ENCODE data around the gene AKR1D1.

Gene AKR1D1, protein sequence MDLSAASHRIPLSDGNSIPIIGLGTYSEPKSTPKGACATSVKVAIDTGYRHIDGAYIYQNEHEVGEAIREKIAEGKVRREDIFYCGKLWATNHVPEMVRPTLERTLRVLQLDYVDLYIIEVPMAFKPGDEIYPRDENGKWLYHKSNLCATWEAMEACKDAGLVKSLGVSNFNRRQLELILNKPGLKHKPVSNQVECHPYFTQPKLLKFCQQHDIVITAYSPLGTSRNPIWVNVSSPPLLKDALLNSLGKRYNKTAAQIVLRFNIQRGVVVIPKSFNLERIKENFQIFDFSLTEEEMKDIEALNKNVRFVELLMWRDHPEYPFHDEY

DNA sequence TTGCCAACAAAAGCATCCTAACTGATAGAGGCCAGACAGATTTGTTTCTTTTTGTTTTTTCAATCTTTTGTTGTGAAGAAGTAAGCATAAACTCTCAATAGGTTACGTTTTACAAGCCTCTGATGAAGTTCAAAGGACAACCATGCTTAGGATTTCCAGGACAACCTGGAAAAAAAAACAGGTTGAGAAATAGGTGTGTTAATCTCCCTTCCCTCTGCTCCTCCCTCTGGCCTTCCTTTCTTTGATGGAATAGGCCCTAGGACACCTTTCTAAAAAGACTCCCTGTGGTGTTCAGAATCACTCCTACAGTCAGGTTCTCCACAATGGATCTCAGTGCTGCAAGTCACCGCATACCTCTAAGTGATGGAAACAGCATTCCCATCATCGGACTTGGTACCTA, at the start of gene AKR1D1:
Gene AKR1D1 (plus strand): TSS at position 264 of the 400 bp plus-strand sequence. CDS start 60 bp downstream, at position 324.
- TF ChIP-seq TEAD4 (IDR thresholded peaks at IDR 0.05), result no peak
- TF ChIP-seq TAF1 (IDR thresholded peaks at IDR 0.05; ENCODE audit: low read depth), result no peak
- no peak for TF ChIP-seq ZBTB7A (IDR thresholded peaks at IDR 0.05; ENCODE audit: low read depth)
- no peak for TF ChIP-seq FOXM1 (IDR thresholded peaks at IDR 0.05; ENCODE audit: borderline replicate concordance, low read depth)
- TF ChIP-seq, protein P1, sequence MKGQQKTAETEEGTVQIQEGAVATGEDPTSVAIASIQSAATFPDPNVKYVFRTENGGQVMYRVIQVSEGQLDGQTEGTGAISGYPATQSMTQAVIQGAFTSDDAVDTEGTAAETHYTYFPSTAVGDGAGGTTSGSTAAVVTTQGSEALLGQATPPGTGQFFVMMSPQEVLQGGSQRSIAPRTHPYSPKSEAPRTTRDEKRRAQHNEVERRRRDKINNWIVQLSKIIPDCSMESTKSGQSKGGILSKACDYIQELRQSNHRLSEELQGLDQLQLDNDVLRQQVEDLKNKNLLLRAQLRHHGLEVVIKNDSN (IDR thresholded peaks at IDR 0.05), result no peak
- TF ChIP-seq EGR1 (IDR thresholded peaks at IDR 0.05), result no peak
- TF ChIP-seq NFIC (IDR thresholded peaks at IDR 0.05), result no peak
- TF ChIP-seq, protein P2, sequence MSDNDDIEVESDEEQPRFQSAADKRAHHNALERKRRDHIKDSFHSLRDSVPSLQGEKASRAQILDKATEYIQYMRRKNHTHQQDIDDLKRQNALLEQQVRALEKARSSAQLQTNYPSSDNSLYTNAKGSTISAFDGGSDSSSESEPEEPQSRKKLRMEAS (IDR thresholded peaks at IDR 0.05), result no peak
- no peak for TF ChIP-seq RAD21 (IDR thresholded peaks at IDR 0.05; ENCODE audit: low read depth)

DNA sequence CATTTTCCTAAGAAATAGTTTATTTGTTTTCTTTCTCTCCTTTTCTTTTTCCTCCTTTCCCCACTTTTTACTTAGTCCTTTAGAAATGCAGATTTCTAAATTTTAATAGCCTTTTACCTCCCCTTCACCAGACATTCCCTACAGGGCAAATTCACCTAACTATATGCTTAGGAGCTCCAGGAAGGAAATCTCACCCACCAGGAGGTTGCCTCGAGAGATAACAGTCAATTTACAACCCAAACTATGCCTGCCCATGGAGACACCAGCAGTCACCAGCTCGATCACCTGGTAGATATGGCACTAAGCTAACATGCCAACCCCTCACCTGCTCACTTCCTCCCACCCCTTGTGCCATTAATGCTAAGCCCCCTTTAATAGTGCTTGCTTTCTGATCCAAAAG, 49.2 kb upstream of the AKR1D1 start:
- TF ChIP-seq, protein P2 (IDR thresholded peaks at IDR 0.05), result no peak
- TF ChIP-seq CREB1 (IDR thresholded peaks at IDR 0.05; ENCODE audit: low read depth) (no peak), NFIC (IDR thresholded peaks at IDR 0.05) (no peak), TAF1 (IDR thresholded peaks at IDR 0.05; ENCODE audit: low read depth) (no peak), EP300 (IDR thresholded peaks at IDR 0.05; ENCODE audit: borderline replicate concordance) (no peak), YY1 (IDR thresholded peaks at IDR 0.05; ENCODE audit: low read depth) (no peak), TCF12 (IDR thresholded peaks at IDR 0.05; ENCODE audit: low read depth) (no peak), EGR1 (IDR thresholded peaks at IDR 0.05) (no peak), ZBTB7A (IDR thresholded peaks at IDR 0.05; ENCODE audit: low read depth) (no peak), FOXM1 (IDR thresholded peaks at IDR 0.05; ENCODE audit: borderline replicate concordance, low read depth) (no peak), CEBPB (IDR thresholded peaks at IDR 0.05) (no peak), RAD21 (IDR thresholded peaks at IDR 0.05; ENCODE audit: low read depth) (no peak), TEAD4 (IDR thresholded peaks at IDR 0.05) (no peak)
- TF ChIP-seq, protein P3, sequence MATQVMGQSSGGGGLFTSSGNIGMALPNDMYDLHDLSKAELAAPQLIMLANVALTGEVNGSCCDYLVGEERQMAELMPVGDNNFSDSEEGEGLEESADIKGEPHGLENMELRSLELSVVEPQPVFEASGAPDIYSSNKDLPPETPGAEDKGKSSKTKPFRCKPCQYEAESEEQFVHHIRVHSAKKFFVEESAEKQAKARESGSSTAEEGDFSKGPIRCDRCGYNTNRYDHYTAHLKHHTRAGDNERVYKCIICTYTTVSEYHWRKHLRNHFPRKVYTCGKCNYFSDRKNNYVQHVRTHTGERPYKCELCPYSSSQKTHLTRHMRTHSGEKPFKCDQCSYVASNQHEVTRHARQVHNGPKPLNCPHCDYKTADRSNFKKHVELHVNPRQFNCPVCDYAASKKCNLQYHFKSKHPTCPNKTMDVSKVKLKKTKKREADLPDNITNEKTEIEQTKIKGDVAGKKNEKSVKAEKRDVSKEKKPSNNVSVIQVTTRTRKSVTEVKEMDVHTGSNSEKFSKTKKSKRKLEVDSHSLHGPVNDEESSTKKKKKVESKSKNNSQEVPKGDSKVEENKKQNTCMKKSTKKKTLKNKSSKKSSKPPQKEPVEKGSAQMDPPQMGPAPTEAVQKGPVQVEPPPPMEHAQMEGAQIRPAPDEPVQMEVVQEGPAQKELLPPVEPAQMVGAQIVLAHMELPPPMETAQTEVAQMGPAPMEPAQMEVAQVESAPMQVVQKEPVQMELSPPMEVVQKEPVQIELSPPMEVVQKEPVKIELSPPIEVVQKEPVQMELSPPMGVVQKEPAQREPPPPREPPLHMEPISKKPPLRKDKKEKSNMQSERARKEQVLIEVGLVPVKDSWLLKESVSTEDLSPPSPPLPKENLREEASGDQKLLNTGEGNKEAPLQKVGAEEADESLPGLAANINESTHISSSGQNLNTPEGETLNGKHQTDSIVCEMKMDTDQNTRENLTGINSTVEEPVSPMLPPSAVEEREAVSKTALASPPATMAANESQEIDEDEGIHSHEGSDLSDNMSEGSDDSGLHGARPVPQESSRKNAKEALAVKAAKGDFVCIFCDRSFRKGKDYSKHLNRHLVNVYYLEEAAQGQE (IDR thresholded peaks at IDR 0.05; ENCODE audit: low read depth), result no peak
- TF ChIP-seq, protein P1 (IDR thresholded peaks at IDR 0.05), result no peak

DNA sequence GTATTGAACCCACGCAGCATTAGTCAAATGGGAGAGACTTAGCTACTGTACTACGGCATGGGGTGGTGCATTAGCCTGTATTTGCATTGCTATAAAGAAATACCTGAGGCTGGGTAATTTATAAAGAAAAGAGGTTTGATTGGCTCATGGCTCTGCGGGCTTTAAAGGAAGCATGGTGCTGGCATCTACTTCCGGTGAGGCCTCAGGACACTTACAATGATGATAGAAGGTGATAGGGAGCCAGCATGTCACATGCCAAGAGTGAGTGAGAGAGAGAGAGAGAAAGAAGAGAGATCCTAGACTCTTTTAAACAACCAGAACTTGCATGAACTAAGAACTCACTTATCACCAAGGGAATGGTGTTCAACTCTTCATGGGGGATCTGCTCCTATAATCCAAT, 47.1 kb upstream of the AKR1D1 start:
- no peak for TF ChIP-seq CEBPB (IDR thresholded peaks at IDR 0.05)
- TF ChIP-seq EGR1 (IDR thresholded peaks at IDR 0.05), result no peak
- no peak for TF ChIP-seq CREB1 (IDR thresholded peaks at IDR 0.05; ENCODE audit: low read depth)
- TF ChIP-seq EP300 (IDR thresholded peaks at IDR 0.05; ENCODE audit: borderline replicate concordance), result no peak
- no peak for TF ChIP-seq NFIC (IDR thresholded peaks at IDR 0.05)
- TF ChIP-seq FOXM1 (IDR thresholded peaks at IDR 0.05; ENCODE audit: borderline replicate concordance, low read depth), result no peak
- no peak for TF ChIP-seq ZBTB7A (IDR thresholded peaks at IDR 0.05; ENCODE audit: low read depth)
- TF ChIP-seq TEAD4 (IDR thresholded peaks at IDR 0.05), result no peak
- TF ChIP-seq, protein P3 (IDR thresholded peaks at IDR 0.05; ENCODE audit: low read depth), result no peak
- TF ChIP-seq RAD21 (IDR thresholded peaks at IDR 0.05; ENCODE audit: low read depth), result no peak
- TF ChIP-seq, protein P2 (IDR thresholded peaks at IDR 0.05), result no peak
- TF ChIP-seq, protein P1 (IDR thresholded peaks at IDR 0.05), result no peak

DNA sequence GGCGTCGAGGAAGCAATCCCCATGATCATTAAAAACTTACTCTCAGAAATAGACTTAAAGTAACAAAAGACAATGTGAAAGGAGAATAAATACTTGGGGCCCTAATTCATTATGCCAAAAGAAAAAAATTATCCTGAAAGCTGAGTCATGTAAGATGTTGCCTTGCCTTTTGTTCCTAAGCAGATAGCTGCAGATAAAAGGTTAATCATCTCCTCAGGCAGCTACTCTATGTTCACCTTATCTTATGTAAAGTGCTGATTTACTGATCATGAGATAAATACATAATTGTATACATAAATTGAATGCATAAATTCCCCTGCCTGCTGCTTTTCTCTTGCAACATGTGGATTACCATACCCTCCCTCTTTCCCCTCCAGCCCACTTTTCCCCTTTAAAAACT, 46.3 kb upstream of the AKR1D1 start:
- TF ChIP-seq CEBPB (IDR thresholded peaks at IDR 0.05) (no peak), YY1 (IDR thresholded peaks at IDR 0.05; ENCODE audit: low read depth) (no peak), EP300 (IDR thresholded peaks at IDR 0.05; ENCODE audit: borderline replicate concordance) (no peak), TEAD4 (IDR thresholded peaks at IDR 0.05) (no peak)

DNA sequence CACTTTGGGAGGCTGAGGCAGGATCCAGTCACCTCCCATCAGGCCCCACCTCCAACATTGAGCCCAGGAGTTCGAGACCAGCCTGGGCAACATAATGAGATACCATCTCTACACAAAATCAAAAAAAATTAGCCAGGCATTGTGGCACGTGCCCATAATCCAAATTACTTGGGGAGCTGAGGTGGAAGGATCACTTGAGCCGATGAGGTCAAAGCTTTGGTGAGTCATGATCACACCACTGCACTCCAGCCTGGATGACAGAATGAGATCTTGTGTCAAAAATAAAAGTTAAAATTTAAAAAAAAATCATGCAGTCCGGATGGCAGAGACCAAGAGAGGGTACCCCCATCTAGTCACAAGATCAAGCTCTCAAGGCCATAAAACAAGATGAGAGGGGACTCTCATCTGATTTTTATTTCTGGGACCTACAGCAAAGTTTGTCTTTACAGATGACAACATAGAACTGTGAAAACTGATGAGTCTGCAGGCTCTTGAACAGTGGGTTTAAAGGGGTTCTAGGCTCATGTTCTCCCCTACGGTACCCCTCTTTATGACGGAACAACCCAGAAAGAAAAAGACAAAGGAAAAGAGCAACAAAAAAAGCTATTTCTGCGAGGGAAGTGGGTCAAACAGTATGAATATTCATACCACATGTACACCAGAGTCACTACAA, 45.4 kb upstream of the AKR1D1 start:
- TF ChIP-seq FOXM1 (IDR thresholded peaks at IDR 0.05; ENCODE audit: borderline replicate concordance, low read depth) (no peak), CREB1 (IDR thresholded peaks at IDR 0.05; ENCODE audit: low read depth) (no peak), RAD21 (IDR thresholded peaks at IDR 0.05; ENCODE audit: low read depth) (no peak), TEAD4 (IDR thresholded peaks at IDR 0.05) (no peak), CEBPB (IDR thresholded peaks at IDR 0.05) (no peak), YY1 (IDR thresholded peaks at IDR 0.05; ENCODE audit: low read depth) (no peak), TAF1 (IDR thresholded peaks at IDR 0.05; ENCODE audit: low read depth) (no peak), TCF12 (IDR thresholded peaks at IDR 0.05; ENCODE audit: low read depth) (no peak), EGR1 (IDR thresholded peaks at IDR 0.05) (no peak), NFIC (IDR thresholded peaks at IDR 0.05) (no peak), ZBTB7A (IDR thresholded peaks at IDR 0.05; ENCODE audit: low read depth) (no peak), EP300 (IDR thresholded peaks at IDR 0.05; ENCODE audit: borderline replicate concordance) (no peak)
- TF ChIP-seq, protein P1 (IDR thresholded peaks at IDR 0.05), result no peak
- TF ChIP-seq, protein P2 (IDR thresholded peaks at IDR 0.05), result no peak
- TF ChIP-seq, protein P3 (IDR thresholded peaks at IDR 0.05; ENCODE audit: low read depth), result no peak
